Lung (tissue), 12 donors: ENCODE data around the gene RHOH. TPM values are rescaled to one million over a fixed set of nuclear protein-coding genes. Genes with fewer than 3 reads are reported as not detected.

Source experiments
- ATAC-seq: fragments of 200-7000 bp; cut with Tn5 transposase; one replicate; pipeline ENCODE4 v1.9.1; 2020; ENCODE audit warnings: moderate number of reproducible peaks; ENCODE audit not compliant: insufficient read depth, low FRiP score
- DNase-seq, 3 donors: peaks; one replicate each; pipeline ENCODE4 v3.0.0-alpha.2; 2013 to 2017
- H3K27ac ChIP-seq, 2 donors: one replicate each; pipeline ENCODE4 v1.5.1; 2013; ENCODE audit warnings: mild to moderate bottlenecking in 2 of 2, moderate library complexity in 2 of 2, control low read depth in 1 of 2, inconsistent platforms in 1 of 2, low read depth in 1 of 2, low read length in 1 of 2
- H3K27me3 ChIP-seq, 3 donors: one replicate each; pipeline ENCODE4 v1.5.1; 2013; ENCODE audit warnings: low read length in 2 of 3; ENCODE audit not compliant: control insufficient read depth in 3 of 3, insufficient read depth in 3 of 3
- H3K36me3 ChIP-seq, 4 donors: one replicate each; pipeline ENCODE4 v1.5.1; 2013; ENCODE audit warnings: low read length in 4 of 4, mild to moderate bottlenecking in 1 of 4, moderate library complexity in 1 of 4; ENCODE audit not compliant: control insufficient read depth in 4 of 4, insufficient read depth in 4 of 4
- H3K4me1 ChIP-seq, 5 donors: one replicate each; pipeline ENCODE4 v1.5.1; 2013; ENCODE audit warnings: low read length in 5 of 5, mild to moderate bottlenecking in 2 of 5, moderate library complexity in 1 of 5; ENCODE audit not compliant: control insufficient read depth in 5 of 5, insufficient read depth in 5 of 5
- H3K4me3 ChIP-seq: one replicate; pipeline ENCODE4 v1.5.1; 2013; ENCODE audit warnings: mild to moderate bottlenecking, control low read depth, moderate library complexity
- H3K9ac ChIP-seq, 2 donors: one replicate each; pipeline ENCODE4 v1.5.1; 2013; ENCODE audit warnings: low read length in 2 of 2, control low read depth in 1 of 2; ENCODE audit not compliant: insufficient read depth in 1 of 2
- H3K9me3 ChIP-seq, 4 donors: one replicate each; pipeline ENCODE4 v1.5.1; 2013; ENCODE audit warnings: low read length in 3 of 4, mild to moderate bottlenecking in 1 of 4, moderate library complexity in 1 of 4; ENCODE audit not compliant: control insufficient read depth in 4 of 4, insufficient read depth in 3 of 4
- WGBS, 2 donors: extraction: QIAGEN DNeasy Blood & Tissue Kit; methylation state at CpG; one replicate each; pipeline ENCODE4 v1.1.7; 2013; 5-methylcytosine and 5-hydroxymethylcytosine counted together
- polyA plus RNA-seq, 2 donors: library from polyadenylated mRNA; stranded (reverse); fragments of 200-250 nt; gene quantifications; one replicate each; pipeline ENCODE4 v1.2.1, GENCODE V29; 2013
- total RNA-seq, 2 donors: library from RNA; depleted of rRNA in 1 of 2; stranded (reverse); fragments of >200 nt in 1 of 2; gene quantifications; one replicate each; pipeline ENCODE4 v1.2.1, GENCODE V29; 2014 to 2021
- TF ChIP-seq, protein P1 (sequence below): IDR thresholded peaks from 2 replicates; pipeline ENCODE4 v1.5.1; 2012; ENCODE audit warnings: mild to moderate bottlenecking; ENCODE audit errors: control extremely low read depth, extremely low read depth
- donor health status: control.
- donor health status: control.
- donor health status: Bipolar disorder and iron deficiency.
- donor health status: healthy.
- donor health status: DM: yes; HTN: yes; CAD: no.

Gene RHOH
- total and polyA plus RNA-seq, 4 donors, result 1.2 to 35.8 (median 10.6) TPM

DNA sequence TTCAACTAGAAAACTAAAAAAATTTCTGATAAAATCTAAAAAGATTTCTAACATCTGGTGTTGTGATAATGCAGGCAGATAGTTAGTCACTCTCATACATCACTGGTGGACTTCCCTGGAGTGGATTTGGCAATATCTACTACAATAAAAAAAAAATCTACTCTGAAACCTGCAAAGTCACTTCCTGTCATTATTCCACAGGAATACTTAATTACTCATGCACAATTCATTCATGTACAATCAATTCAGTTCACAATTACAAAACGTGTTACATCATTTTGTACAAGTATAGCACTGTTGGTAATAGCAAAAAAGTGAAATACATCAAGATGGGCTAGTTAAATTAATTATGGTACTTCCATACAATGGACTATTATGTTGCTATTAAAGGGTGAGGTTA is 16.5 kb upstream of the RHOH start:
- 7 to 31% methylated on average over 1 of the region's 1 CpG for WGBS, 2 donors
- no peak for ATAC-seq
- no peak for DNase-seq
- no peaks in the 10 kb centered on the region for H3K9me3 ChIP-seq
- TF ChIP-seq, protein P1, sequence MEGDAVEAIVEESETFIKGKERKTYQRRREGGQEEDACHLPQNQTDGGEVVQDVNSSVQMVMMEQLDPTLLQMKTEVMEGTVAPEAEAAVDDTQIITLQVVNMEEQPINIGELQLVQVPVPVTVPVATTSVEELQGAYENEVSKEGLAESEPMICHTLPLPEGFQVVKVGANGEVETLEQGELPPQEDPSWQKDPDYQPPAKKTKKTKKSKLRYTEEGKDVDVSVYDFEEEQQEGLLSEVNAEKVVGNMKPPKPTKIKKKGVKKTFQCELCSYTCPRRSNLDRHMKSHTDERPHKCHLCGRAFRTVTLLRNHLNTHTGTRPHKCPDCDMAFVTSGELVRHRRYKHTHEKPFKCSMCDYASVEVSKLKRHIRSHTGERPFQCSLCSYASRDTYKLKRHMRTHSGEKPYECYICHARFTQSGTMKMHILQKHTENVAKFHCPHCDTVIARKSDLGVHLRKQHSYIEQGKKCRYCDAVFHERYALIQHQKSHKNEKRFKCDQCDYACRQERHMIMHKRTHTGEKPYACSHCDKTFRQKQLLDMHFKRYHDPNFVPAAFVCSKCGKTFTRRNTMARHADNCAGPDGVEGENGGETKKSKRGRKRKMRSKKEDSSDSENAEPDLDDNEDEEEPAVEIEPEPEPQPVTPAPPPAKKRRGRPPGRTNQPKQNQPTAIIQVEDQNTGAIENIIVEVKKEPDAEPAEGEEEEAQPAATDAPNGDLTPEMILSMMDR, result no peak
- H3K4me3 ChIP-seq, result no peak overlapping the region
- H3K27me3 ChIP-seq, result no peaks in the 10 kb centered on the region
- no peak overlapping the region for H3K27ac ChIP-seq
- no peaks in the 10 kb centered on the region for H3K36me3 ChIP-seq
- H3K4me1 ChIP-seq, result no peaks in the 10 kb centered on the region
- no peak overlapping the region for H3K9ac ChIP-seq

DNA sequence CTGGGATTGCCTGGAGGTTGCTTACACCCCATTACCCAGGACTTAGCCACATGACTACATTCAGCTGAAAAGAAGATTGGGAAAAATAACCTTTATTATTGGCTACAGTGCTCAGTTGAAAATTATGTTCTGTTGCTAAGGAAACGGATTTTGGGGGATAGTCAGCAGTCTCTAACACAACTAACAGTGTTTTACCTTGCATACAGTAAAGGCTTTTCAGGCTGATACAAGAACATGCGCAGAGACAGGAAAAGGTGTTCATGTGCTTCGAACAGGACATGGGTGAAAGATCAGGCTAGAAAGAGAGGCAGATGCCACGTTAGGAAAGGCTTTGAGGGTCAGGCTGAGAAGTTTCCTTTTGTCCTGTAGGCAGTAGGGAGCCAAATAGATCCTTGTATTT is 14.8 kb upstream of the RHOH start:
- ATAC-seq (no peak), DNase-seq (no peak)
- no peak overlapping the region for H3K27ac ChIP-seq
- H3K4me3 ChIP-seq, result no peak overlapping the region
- H3K27me3 ChIP-seq, result no peaks in the 10 kb centered on the region
- no peaks in the 10 kb centered on the region for H3K9me3 ChIP-seq
- 85 to 86% methylated on average over 4 of the region's 4 CpGs for WGBS, 2 donors
- no peak overlapping the region for H3K9ac ChIP-seq
- H3K36me3 ChIP-seq, result no peaks in the 10 kb centered on the region
- no peaks in the 10 kb centered on the region for H3K4me1 ChIP-seq
- TF ChIP-seq, protein P1, result no peak

DNA sequence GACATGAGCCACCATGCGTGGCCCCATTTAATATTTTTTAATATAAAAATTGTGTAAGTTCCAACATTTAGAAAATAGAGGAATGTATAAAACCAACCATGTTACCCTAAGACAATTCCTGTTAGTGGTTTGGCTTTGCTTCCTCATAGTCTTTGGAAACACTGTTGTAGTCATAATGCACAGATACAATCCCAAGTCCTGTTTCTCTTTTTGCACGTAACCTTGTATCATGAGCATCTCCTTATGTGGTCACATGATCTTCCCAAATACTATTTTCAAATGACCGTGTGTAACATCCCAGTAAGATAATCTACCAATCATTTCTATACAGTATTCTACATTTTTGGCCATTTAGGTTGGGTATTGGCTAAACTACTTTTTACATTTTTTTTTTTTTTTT is 13.9 kb upstream of the RHOH start:
- Histone ChIP-seq H3K4me3 (no peak overlapping the region), H3K4me1 (no peaks in the 10 kb centered on the region), H3K27me3 (no peaks in the 10 kb centered on the region), H3K36me3 (no peaks in the 10 kb centered on the region), H3K27ac (no peak overlapping the region), H3K9me3 (no peaks in the 10 kb centered on the region), H3K9ac (no peak overlapping the region)
- TF ChIP-seq, protein P1, result no peak
- ATAC-seq, result no peak
- WGBS, 2 donors, result 57 to 85% methylated on average over 3 of the region's 3 CpGs
- no peak for DNase-seq
